Measurements from ENCODE around the gene IFNAR1.

The IFNAR1 gene

DNA sequence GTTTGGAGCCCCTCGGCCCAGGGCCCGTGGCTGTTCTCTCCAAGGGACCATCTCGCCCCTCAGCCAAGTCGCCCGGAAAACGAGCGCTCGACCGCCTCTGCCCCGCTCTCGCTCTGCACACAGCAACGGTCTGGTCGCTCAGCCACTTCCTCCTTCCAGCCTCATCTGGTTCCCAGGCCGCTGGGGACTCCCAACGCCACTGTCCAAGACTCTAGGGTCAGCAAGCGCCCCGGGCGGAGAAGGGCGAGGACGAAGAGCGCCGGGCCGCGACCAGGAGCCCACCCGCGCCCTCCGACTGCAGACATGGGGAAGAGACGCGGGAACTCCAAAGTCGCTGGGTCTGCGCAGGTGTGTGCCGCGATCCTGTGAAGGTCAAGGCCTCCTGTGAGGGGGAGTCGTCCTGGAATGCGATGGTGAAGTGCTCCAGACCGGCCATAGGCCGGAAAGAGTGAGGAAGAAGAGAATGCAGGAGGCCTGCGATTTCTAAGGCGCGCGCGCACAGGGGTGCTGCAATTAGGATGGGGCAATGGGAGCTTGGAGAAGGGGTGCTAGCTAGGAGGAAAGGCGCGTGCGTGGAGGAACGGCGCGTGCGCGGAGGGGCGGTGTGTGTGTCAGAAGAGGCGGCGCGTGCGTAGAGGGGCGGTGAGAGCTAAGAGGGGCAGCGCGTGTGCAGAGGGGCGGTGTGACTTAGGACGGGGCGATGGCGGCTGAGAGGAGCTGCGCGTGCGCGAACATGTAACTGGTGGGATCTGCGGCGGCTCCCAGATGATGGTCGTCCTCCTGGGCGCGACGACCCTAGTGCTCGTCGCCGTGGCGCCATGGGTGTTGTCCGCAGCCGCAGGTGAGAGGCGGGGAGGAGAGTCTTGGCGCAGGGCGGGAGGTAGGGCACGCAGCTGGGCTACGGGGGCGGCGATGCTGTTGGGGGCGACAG, at the start of gene IFNAR1:
Gene IFNAR1 (plus strand): TSS at position 680 of the 931 bp plus-strand sequence. CDS start 86 bp downstream, at position 766.
- DNase-seq: peak; percentile 99

- DNase-seq: no peak
Measured at GRCh38 chr21:33278721-33279120, 46.0 kb upstream of the IFNAR1 start.

- DNase-seq: no peak
Measured at GRCh38 chr21:33279330-33279820, 45.4 kb upstream of the IFNAR1 start.

DNA sequence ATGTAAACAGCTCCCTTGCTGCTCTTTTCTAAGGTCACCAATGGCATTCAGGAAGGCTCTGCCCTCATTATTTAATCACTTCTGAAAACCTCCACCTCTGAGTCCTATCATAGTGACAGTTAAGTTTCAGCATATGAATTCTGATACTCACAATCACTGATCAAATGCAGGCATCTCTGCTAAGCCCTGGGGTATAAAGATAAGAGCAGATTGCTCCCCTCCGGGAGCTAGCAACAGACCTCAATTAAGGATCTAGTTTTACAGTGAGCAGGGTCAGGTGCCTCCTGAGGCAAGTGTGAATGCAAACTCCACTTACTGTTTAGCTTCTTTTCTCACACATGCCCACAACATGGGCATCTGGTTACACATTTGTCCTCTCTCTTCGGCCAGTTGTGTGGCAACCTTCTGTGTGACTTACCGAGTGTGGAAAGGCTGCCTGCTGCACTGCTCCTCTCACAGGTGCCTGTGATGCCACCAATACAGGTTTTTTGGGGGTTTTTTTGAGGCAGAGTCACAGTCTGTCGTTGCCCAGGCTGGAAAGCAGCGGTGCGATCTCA, 43.6 kb upstream of the IFNAR1 start:
- DNase-seq: peak; percentile 79

DNA sequence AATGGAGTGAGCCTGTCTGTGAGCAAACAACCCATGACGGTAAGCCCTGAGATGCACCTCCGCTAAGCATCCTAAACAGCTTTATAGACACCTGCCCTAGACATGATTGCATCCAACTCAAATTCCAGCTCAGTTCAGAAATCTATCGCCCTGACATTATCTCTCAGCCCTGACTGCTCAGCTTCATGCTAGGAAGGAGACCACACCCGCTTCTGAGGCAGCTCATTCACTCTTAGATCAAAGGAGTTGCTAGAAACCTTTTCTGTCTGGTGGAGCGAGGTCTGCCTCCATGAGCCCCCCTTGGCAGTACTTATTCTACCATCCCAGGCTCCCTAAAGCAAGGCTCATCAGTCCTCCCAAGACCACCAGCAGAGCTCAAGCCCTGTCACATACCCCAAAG, 41.6 kb upstream of the IFNAR1 start:
- peak; percentile 44 for DNase-seq

DNA sequence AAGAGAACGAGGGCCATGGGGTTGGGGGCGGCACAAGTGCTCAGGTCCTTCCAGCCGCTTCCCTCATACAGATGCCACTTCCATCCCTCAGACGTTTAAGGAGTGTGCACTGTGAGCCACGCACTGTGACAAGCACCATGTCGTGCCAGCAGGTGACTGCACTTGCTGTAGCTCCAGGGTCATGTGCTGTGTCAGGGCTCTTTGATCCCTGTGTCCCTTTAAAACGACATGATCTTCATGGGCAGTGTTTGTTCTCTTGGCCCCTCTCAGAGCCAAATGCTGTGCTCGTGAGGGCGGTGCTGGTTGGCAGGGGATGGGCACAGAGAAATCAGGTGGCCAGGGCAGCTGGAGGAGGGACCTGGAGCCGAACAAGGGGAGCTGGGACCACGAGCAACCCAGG, 38.7 kb upstream of the IFNAR1 start:
- no peak for DNase-seq

GRCh38 chr21:33286600-33287456, 37.9 kb upstream of the IFNAR1 start:
- DNase-seq: no peak

GRCh38 chr21:33289199-33289819, 35.5 kb upstream of the IFNAR1 start:
- no peak for DNase-seq

DNA sequence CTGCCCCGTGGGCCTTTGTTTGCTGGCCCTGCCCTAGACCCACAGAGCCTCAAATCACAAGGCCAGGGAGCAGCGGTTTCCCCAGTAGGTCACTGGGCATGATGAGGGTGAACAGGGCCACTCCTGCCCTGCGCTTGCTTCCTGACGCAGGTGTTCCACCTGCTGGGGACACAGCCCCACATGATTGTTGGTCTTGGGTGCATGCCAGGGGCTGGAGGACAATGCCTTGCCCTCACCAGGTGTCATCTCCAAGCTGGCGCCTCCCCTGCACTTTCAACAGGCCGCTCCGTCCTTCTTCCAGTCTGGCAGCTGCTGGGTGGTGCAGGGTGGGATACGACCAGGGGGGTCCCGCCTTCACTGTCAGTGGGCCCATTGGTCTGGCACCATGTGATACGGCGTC, 34.3 kb upstream of the IFNAR1 start:
- DNase-seq: no peak

- no peak for DNase-seq
Measured at GRCh38 chr21:33291686-33292085, 33.1 kb upstream of the IFNAR1 start.

DNA sequence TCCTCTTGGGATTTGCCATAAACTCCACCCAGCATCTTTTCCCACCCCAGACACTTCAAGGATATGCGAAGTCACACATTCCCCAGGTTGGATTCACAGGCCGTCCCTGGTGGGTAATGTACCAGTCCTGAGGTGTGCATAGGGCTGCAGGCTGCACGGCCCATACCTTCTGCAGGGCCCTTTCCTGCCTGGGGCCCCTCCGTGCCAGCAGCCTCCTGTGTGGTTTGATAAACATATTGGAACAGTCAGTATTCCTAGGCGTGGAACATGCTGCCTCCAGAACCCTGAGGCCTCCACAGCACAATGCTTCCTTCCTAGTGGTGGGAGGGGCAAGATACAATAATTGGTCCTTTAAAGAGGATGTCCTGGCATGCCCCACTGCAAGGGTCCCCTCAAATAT, 32.0 kb upstream of the IFNAR1 start:
- DNase-seq: no peak

GRCh38 chr21:33293136-33293535, 31.6 kb upstream of the IFNAR1 start:
- no peak for DNase-seq

GRCh38 chr21:33293811-33294216, 31.0 kb upstream of the IFNAR1 start:
- DNase-seq: no peak

GRCh38 chr21:33296156-33296555, 28.6 kb upstream of the IFNAR1 start:
- DNase-seq: no peak

GRCh38 chr21:33299181-33299752, 25.5 kb upstream of the IFNAR1 start:
- peak; percentile 24 for DNase-seq

GRCh38 chr21:33300701-33301631, 23.8 kb upstream of the IFNAR1 start:
- peak; percentile 91 for DNase-seq

DNA sequence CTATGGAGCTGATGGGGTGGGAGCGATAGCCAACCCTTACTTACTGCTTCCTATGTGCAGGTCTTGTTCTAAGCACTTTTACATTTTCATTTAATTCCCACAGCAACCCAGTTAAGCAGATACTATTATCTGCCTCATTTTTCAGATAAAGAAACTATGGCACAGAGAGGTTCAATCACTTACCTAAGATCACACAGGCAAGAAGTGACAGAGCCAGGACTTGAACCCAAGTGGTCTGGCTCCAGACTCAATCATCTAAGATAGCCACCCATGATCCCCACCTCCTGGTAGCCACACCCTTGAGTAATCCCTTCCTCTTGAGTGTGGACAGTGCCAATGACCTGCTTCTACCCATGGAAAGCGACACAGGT, 23.2 kb upstream of the IFNAR1 start:
- DNase-seq: peak; percentile 20

DNA sequence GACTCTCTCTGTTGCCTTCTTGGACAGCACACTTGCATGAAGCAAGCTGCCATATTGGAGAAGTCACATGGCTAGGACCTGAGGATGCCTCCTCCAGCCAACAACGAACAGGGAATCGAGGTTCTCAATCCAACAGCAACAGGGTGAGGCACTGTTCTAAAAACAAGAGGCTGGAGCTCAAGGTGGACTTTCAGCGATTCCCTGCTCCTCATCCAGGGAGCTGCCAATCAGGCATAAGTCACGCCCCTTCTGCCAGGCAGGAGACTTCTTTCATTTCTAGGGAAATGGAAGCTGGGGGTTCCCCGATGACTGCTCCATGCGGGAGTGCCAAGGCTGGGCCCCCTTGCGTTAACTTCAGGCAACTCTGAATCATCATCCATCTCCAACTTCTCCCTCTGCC, 22.7 kb upstream of the IFNAR1 start:
- DNase-seq: no peak

DNA sequence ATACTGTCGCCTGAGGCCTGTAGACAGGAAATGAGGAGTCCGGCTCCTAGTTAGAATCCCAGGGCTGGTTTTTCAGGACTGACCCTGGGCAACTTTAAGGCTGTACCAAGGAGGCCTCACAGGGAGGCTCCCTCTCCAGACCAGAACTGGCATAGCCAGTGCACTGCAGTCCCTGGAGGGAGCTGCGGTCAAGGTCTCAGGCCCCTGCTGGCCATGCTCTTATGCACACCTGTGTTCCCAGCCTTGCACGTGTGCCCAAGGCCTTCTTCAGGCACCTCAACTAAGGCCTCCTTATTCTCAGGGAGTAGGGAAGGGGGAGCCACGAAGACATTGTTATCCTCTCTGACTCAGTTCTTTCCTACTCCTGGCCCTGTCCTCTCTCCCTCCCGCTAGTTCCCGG, 22.0 kb upstream of the IFNAR1 start:
- DNase-seq: no peak

DNA sequence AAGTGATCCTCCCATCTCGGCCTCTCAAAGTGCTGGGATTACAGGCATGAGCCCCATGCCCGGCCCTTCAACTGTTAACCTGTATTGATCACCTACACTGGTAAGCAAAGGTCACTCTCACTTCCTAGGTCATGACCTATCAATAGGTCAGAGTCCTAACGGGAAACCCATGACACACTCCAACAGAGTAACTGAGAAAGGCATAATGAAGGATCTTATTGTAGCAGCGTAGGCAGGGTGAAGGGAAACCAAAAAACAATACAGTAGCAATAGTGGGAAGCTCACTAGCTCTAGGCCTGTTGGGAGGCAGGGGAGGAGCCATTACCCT, 19.5 kb upstream of the IFNAR1 start:
- DNase-seq: no peak

DNA sequence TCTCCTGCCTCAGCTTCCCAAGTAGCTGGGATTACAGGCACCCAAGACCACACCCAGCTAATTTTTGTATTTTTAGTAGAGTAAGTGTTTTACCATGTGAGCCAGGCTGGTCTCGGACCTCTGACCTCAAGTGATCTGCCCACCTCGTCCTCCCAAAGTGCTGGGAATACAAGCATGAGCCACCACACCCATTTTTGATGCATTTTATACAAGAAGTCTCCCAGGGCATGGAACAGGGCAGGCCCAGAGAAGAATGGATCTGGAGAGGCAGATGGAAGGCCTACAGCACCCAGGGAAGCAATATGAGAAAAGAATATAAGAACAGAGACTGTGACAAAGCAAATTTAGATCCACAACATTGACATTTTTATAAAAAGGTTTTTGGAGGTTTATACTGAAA, 18.8 kb upstream of the IFNAR1 start:
- DNase-seq: no peak
